Left renal cortex interstitium (tissue), 4 donors: ENCODE data around the gene CD79B. TPM values are rescaled to one million over a fixed set of nuclear protein-coding genes. Genes with fewer than 3 reads are reported as not detected.
"Not testable (repeated sequence)": the region's sequence is repeated elsewhere in the genome, so short reads cannot be mapped to it uniquely, and the experiment has no call there.

Source experiments
- DNase-seq, 4 donors: peaks; one replicate each; pipeline ENCODE4 v3.0.0-alpha.2; 2013; ENCODE audit warnings: low read depth in 4 of 4, low spot score in 2 of 4, missing footprints in 1 of 4
- polyA plus RNA-seq, 4 donors: library from polyadenylated mRNA; unstranded; fragments of 120-200 nt; gene quantifications; one replicate each; pipeline ENCODE4 v1.2.1, GENCODE V29; 2013; ENCODE audit not compliant: insufficient read length in 4 of 4

The CD79B gene
- polyA plus RNA-seq, 4 donors, result 1.8 to 3.0 (median 2.9) TPM

DNA sequence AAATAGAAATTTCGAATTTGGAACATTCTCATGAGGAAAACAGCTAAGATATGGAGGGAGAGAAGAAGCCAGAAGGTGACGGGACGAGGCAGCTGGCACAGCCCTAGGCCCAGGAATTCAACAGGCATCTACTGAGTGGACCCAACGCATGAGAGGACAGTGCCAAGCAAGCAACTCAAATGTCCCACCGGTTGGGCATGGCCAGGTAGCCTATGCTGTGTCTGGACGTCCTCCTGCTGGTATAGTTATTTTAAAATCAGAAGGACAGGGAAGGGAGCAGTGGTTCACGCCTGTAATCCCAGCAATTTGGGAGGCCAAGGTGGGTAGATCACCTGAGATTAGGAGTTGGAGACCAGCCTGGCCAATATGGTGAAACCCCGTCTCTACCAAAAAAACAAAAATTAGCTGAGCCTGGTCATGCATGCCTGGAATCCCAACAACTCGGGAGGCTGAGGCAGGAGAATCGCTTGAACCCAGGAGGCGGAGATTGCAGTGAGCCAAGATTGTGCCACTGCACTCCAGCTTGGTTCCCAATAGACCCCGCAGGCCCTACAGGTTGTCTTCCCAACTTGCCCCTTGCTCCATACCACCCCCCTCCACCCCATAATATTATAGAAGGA, 15.5 kb downstream of the CD79B start:
- DNase-seq, result no peak

DNA sequence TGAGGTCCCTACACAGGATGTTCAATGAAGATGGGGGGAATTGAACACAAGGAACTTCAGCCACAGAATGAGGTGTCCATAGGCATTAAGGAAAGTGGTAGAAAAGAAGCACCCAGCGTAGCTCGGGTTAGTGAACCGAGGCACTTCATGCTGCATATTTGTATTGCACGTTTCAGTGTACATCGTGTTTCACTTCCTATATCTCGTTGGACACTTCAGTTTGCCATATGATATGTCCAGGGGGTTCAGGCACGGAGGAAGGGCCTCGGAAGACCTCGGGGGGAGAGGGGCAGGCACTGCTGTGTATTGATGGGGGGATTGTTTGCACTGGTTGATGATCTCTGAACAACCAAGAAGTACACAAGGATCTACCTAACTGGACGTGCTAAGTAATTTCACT, 16.4 kb downstream of the CD79B start:
- not testable (repeated sequence) for DNase-seq

DNA sequence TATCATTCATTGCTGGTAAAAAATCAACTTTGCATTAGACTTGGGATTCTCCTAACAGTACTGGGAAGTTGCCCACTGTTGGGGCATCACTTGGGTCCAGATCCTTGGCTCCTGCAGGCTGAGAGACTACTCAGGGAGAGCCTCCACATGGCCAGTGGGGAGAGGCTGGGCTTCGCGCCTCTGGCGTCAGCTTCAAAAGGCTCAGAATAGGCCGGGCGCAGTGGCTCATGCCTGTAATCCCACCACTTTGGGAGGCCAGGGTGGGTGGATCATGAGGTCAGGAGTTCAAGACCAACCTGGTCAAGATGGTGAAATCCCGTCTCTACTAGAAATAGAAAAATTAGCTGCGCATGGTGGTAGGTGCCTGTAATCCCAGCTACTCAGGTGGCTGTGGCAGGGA, 17.7 kb downstream of the CD79B start:
- DNase-seq, result no peak

DNA sequence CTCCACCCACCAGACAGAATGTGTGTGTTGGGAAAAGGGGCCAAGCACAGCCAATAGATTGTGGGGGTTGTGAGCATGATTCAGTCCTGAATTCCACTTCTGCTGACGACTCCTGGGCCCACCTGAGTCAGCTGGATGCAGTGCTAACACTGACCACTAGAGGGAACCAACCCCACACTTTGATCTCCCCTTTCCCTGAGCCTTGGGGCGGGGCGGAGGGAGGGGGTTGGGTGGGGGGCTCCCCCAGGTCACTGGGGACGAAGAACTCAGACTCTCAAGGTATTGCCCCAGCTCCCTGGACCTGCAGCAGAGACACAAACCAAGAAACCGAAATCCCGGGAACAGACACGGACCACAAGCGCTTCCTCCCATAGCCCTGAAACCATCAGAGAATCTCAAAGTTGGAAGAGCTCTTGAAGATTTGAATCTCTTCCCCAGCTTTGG, 20.5 kb downstream of the CD79B start:
- DNase-seq, result peak in 1 of 4 donors; percentile 12

DNA sequence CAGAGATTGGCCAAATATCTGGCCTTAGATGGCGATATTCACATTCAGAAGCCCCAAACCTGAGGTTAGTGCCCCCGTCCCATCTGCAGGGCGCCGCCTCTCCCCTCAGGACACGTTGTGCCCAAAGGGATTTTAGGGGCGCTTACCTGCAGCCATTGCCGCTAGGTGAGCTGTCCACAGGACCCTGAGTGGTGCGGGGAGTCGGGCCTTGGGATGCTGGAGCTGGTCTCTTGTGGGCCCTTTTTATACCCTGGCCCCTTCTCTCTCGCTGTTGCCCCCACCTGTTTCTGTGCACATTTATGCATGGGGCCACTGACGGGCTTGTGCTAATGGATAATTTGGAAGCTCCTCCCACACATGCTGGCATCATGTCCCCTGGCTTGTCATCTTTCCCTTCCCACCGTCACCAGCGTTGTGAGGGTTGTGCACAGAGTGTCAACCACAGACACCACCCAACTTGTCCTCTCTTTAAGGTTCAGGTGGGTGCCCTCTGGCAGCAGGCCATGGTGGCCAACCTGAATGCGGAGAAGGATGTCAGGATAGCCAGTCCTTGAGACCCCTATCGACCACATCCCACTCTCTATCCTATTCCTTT, 21.0 kb downstream of the CD79B start, which contains the start of gene CSHL1:
CSHL1 (minus strand) TSS at position 218 of the 595 bp plus-strand sequence; CDS start at position 156, 62 bp downstream.
- no peak for DNase-seq

DNA sequence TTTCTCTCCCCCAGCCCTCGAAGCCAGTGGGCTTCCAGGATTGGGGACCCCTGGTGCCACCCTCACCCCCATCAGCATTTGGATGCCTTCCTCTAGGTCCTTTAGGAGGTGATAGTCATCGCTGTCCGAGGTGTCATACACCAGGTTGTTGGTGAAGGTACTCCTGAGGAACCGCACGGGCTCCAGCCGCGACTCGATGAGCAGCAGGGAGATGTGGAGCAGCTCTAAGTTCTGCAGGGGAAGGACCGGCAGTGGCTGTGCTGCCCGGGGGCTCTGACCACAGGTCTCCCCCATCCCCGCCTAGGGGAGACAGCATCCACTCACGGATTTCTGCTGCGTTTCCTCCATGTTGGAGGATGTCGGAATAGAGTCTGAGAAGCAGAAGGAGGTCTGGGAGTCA, 22.0 kb downstream of the CD79B start:
- no peak for DNase-seq

DNA sequence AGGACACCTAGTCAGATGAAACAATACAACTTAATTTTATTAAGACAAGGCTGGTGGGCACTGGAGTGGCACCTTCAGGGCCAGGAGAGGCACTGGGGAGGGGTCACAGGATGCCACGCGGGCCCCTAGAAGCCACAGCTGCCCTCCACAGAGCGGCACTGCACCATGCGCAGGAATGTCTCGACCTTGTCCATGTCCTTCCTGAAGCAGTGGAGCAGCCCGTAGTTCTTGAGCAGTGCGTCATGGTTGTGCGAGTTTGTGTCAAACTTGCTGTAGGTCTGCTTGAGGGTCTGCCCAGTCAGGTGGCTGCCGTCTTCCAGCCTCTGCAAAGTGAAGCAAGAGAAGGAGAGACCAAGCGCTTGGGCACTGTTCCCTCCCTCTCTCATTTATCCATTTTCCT, 22.5 kb downstream of the CD79B start:
- DNase-seq, result not testable (repeated sequence)

DNA sequence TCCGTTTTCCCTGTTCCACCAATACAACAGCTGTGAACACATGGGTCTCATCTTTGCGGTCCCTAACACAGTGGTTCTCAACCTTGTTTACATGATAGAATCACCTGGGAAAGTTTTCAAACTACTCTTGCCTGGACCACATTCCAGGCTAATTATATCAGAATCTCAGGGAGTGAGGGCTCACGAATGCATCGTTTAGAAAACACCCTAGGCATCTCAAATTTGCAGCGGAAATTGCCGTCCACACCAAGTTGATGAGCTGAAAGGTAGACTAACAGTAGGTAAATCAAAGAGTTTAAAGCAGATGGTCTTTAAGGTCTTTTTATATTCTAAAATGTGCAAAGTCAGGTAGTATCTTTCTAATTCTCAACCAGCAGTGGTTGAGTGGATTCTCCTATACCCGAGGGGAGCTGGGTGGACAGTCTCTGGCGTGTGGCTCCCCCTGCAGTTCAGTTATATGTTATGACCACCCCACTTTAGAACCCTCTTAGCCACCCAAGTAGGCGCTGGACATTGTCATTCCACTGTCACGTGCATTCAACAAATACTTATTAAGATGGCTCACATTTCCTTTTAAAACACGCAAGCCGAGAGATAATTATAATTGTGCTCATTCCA, 24.9 kb downstream of the CD79B start:
- not testable (repeated sequence) for DNase-seq

DNA sequence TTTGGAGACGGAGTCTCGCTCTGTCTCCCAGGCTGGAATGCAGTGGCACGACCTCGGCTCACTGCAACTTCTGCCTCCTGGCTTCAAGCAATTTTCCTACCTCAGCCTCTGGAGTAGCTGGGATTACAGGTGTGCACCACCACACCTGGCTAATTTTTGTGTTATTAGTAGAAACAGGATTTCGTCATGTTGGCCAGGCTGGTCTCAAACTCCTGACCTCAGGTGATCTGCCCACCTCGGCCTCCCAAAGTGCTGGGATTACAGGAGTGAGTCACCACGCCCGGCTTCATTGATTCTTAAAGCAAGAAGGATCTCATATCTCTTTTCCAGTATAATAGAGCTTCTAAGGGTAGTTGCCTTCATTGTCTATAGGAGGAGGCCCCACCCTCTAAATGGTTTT, 27.3 kb downstream of the CD79B start:
- DNase-seq, result not testable (repeated sequence)

DNA sequence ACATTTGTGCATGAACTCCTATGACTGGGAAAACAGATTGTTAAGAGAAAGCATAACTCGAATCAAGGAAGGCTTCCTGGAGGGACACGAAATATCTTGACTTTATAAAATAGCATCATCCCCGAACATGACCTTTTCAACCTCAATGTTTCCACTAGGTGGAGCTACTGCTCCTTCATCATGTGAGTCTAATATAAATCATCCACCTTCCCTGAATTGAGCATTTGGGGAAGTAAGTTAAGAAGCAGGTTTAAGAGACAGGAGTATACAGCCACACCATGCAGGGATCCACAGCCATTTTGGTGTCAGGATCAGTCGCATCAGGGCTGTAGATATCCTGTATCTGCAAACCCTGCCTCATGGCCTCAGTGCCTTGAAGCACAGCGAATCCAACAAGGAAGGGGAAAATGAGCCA, 28.3 kb downstream of the CD79B start:
- DNase-seq, result not testable (repeated sequence)

DNA sequence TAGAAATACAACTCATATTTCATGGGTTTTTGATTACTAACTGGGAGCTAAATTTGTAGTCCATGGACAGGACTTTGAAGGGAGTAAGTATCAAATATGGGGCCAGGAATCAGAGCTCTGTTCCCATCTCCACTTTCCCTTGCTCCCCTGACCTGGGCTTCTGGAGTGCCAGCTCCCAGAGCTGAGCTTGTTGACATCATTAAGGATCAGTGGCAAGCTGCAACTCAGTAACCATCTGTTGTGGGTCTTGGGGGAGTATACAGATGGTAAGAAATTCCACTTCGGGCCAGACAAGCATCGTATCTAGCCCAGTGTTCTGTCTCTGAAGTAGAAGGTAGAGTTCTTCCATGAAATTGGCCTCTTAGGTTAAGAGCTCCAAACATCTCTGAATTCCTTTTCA, 30.2 kb downstream of the CD79B start:
- not testable (repeated sequence) for DNase-seq

DNA sequence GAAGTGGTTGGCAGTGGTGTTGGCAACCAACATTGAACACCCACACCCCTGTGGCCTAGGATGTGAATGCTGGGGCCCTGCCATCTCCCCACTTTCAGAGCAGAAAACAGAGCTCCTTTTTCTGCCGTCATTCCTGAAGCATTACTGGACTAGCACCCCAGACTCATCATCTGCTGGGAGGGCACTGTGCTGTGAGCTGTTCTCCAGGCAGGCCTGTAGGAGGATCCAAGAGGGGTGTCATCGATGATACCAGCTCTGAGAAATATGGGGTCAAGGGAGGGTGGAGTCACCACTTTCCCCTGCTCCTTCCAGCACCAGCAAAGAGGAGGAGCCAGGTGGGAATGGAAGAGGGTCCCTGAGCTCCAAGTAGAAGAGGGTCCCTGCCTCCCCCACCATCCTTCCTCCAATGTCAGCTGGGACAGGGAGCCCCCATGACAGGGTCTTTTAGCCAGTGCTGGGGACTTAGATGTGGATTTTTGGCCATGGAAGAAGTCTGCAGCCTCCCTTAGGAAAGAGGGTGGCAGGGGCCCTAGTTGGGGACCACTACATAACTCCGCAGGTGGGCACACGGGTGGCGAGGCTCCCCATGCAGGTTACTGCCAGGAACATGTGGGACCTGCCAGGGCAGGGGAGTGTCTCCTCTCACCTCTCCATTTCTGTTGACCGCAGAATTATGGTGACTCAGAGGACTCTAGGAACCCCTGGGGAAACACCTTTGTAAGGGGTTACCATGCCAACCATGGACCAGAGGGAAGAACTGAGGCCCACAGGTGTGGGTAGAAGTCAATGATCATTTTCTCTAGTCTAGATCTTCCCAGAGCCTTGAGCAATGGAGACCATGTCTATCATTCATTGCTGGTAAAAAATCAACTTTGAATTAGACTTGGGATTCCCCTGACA, 33.0 kb downstream of the CD79B start:
- DNase-seq, result not testable (repeated sequence)

DNA sequence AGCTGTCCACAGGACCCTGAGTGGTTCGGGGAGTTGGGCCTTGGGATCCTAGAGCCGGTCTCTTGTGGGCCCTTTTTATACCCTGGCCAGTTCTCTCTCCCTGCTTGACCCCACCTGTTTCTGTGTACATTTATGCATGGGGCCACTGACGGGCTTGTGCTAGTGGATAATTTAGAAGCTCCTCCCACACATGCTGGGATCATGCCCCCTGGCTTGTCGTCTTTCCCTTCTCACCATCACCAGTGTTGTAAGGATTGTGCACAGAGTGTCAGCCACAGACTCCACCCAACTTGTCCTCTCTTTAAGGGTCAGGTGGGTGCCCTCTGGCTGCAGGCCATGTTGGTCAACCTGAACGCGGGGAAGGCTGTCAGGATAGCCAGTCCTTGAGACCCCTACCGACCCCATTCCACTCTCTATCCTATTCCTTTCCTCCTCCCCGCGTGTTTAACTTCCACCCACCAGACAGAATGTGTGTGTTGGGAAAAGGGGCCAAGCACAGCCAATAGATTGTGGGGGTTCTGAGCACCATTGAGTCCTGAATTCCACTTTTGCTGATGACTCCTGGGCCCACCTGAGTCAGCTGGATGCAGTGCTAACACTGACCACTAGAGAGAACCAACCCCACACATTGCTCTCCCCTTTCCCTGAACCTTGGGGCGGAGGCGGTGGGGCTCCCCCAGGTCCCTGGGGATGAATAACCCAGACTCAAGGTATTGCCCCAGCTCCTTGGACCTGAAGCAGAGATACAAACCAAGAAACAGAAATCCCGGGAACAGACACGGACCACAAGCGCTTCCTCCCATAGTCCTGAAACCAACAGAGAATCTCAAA, 35.4 kb downstream of the CD79B start, which contains the start of gene CSH1:
CSH1 (minus strand) TSS at position 51 of the 831 bp plus-strand sequence. CDS start 63 bp downstream, outside the sequence.
- not testable (repeated sequence) for DNase-seq

DNA sequence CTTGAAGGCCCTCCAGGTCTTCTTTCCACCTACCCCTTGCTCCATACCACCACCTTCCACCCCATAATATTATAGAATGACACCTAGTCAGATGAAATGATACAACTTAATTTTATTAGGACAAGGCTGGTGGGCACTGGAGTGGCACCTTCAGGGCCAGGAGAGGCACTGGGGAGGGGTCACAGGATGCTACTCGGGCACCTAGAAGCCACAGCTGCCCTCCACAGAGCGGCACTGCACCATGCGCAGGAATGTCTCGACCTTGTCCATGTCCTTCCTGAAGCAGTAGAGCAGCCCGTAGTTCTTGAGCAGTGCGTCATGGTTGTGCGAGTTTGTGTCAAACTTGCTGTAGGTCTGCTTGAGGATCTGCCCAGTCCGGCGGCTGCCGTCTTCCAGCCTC, 37.3 kb downstream of the CD79B start:
- DNase-seq, result not testable (repeated sequence)

DNA sequence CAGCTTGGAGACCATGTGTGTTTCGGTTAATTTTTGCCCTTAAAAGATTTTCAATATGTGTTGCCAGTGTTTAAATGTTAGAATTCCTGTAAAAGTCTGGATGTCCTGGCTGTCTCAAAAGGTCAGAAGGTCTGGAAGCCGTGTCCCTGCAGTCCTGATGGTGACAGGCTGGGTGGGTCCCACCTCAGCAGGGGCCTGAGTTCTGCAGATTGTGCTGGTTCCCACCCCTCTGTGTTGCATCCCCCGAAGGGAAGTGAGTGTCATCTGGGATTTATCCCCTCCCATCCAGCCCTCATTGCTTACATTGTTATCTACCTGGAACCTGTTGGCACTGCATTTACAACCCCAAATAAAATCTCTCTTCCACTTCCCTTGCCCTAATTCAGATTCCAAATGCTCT, 38.1 kb downstream of the CD79B start:
- not testable (repeated sequence) for DNase-seq

DNA sequence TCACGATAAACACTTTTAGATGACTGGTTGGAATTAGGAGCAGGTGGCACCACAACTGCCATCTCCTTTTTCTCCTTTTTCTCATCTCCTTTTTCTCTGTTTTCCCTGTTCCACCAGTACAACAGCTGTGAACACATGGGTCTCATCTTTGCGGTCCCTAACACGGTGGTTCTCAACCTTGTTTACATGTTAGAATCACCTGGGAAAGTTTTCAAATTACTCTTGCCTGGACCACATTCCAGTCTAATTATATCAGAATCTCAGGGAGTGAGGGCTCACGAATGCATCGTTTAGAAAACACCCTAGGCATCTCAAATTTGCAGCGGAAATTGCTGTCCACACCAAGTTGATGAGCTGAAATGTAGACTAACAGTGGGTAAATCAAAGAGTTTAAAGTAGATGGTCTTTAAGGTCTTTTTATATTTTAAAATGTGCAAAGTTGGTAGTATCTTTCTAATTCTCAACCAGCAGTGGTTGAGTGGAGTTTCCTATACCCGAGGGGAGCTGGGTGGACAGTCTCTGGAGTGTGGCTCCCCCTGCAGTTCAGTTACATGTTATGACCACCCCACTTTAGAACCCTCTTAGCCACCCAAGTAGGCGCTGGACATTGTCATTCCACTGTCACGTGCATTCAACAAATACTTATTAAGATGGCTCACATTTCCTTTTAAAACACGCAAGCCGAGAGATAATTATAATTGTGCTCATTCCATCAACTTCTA, 39.7 kb downstream of the CD79B start:
- not testable (repeated sequence) for DNase-seq

DNA sequence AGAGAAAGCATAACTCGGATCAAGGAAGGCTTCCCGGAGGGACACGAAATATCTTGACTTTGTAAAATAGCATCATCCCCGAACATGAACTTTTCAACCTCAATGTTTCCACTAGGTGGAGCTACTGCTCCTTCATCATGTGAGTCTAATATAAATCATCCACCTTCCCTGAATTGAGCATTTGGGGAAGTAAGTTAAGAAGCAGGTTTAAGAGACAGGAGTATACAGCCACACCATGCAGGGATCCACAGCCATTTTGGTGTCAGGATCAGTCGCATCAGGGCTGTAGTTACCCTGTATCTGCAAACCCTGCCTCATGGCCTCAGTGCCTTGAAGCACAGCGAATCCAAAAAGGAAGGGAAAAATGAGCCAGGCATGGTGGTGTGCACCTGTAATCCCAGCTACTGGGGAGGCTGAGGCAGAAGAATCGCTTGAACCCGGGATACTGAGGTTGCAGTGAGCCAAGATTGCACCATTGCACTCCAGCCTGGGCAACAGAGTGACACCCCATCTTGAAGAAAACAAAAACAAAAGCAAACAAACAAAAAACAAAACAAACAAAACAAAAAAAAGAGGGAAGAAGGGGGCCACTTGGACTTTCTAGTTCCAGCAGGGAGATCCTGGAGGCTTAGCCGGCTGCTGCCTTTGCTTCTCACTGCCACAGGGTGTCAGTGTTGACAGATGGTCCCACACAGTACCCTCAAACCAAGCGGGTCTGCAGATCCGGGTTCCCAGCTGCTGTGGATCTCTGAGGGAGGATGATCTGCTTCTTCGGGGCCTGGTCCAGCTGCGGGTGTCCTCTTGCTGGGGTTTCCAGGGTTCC, 42.9 kb downstream of the CD79B start:
- DNase-seq, result peak in 1 of 4 donors; percentile 16

DNA sequence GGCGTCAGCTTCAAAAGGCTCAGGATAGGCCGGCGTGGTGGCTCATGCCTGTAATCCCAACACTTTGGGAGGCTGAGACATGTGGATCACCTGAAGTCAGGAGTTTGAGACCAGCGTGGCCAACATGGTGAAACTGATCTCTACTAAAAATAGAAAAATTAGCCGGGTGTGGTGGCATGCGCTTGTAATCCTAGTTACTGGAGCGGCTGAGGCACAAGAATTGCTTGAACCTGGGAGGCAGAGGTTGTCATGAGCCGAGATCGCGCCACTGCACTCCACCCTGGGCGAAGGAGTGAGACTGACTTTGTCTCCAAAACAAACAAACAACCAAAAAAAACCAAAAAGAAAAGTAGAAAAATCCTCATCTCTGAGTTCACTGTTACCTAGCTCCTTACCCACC, 47.0 kb downstream of the CD79B start:
- not testable (repeated sequence) for DNase-seq
